Right renal cortex interstitium (tissue), 3 donors: Measurements from ENCODE around the gene VAV3. TPM values are rescaled to one million over a fixed set of nuclear protein-coding genes. Genes with fewer than 3 reads are reported as not detected.
A peak's percentile ranks its signal among the peaks of the same experiment; 100 is the strongest.
"Not testable (repeated sequence)": the region's sequence is repeated elsewhere in the genome, so short reads cannot be mapped to it uniquely, and the experiment has no call there.

Source experiments
- DNase-seq, 3 donors: peaks; one replicate each; pipeline ENCODE4 v3.0.0-alpha.2; 2013; ENCODE audit warnings: low read depth in 3 of 3, low spot score in 2 of 3
- polyA plus RNA-seq, 3 donors: library from polyadenylated mRNA; unstranded; fragments of 120-200 nt; gene quantifications; one replicate each; pipeline ENCODE4 v1.2.1, GENCODE V29; 2013; ENCODE audit not compliant: insufficient read length in 3 of 3

The VAV3 gene
- polyA plus RNA-seq, 3 donors = 154 to 159 (median 158) TPM

DNA sequence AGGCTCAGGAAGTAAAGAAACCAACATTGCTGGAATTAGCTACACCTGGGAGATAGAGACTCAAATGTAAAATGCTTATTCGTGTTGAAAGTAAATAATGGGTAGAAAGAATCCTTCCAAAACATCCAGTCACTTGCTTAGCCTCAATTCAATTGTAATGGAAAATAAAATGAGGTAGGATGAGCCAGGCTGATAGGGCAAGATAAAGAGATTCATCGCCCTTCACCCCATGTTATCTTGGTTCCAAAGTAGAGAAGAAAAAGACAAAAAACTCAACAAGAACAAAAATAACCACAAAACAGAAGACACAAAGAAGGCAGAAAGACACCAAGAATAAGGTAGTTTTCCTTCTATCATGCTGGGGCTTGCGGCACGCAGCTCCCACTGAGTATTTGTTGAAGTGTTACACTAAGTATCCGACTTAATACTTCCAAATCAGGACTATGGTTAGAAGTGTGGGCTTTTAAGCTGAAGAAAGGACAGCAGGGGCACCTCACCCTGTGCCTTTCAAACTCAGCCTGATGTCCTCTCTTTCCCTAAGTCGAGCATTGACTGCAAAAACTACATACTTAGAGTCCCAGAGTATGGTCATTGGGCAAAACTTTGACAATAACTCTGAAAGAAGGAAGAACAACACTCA is 202.1 kb downstream of the VAV3 start:
- DNase-seq = no peak

DNA sequence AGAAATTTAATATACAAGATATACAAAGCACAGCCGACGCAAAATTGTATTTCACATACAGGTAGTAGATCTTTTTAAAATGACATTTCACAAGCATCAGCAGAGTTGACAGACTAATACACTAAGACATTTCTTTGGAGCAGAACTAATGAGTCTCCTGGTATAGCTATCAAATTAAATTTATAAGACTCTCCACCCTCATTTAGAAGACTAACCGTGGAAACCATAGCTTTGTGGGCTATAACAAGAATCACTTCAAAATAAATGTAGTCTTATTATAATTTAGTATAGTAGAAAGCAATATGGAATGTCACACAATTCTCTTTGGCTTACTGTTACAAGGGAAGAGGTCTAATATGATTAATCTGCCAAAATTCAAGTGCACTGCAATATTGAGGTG is 204.9 kb downstream of the VAV3 start:
- no peak for DNase-seq

DNA sequence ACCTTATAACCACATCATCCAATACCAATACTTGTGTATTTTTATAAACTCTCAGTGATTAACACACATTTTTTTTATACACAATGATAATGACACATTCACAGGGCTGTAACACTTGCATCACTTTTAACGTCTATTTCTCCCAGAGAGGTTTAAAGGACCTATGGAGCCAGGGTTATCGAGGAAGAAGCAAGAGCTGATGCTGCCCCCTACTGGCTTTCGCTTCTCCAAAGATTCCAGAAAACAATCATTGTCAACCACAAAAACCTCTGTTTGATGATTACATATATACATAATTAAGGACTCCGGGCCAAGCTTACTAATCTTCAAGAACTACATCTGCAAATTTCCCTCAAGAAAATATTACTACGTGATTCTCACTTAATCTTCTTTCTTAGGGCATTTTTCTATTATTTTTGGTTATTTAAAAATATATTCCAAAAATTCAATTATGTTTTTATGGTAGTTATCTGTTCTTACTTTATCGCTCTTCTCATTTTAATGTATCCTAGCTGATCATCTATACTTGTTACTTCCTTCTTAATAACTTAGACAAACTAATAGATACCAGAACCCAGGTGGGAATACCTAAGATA is 214.5 kb downstream of the VAV3 start:
- DNase-seq = peak in 2 of 3 donors; percentile 31 to 52

DNA sequence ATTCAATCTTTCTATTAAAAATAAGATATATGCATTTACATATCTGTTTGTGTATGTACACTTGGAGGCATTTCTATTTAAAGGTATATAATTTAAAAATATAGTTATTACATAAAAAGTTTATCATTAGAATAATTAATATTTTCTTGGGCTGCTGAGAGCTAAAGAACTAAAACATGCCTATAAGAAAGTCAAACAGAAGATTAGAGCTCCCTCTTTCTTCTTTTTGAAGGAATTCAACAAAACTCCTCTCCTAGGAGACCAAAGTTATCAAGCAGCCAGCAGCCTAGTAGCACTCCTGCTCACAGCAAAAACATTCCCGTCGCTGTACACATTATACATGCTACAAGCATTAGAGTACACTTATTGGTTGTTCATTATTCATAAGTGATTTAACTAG is 216.4 kb downstream of the VAV3 start:
- no peak for DNase-seq

DNA sequence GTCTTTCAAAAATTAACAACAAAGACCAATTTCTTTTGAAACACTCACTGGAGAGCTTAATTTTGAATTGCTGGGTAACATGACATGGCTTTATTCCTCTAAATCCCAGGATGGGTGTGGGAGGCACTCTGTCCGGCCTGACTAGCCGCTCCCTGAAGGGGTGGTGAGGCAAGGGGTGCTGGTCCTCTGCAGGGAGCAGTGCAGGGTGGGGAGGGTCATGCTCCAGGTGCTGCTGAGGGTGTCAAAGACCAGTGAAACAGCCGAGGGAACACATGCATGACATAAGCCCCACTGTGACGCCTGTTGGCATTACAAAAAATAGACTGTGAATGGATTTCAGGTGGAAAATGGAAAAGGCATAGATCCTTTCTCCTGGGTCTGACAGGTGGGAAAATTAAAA is 223.7 kb downstream of the VAV3 start:
- DNase-seq = no peak

DNA sequence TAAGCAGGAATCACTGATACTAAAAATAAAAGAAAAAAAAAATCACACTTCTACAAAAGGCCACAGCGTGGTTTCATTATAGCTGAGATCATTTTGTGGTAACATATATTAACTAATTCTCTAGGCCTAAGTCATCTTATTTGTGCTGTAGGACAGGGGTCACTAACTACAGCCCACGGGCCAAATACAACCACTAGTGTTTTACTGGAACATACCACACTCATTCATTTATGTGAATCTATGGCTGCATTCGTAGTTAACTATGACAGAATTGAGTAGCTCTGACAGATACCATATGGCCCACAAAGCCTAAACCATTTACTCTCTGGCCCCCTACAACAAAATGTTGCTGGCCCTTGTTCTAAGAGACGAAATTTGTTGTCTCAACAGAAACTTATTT is 224.4 kb downstream of the VAV3 start:
- no peak for DNase-seq

DNA sequence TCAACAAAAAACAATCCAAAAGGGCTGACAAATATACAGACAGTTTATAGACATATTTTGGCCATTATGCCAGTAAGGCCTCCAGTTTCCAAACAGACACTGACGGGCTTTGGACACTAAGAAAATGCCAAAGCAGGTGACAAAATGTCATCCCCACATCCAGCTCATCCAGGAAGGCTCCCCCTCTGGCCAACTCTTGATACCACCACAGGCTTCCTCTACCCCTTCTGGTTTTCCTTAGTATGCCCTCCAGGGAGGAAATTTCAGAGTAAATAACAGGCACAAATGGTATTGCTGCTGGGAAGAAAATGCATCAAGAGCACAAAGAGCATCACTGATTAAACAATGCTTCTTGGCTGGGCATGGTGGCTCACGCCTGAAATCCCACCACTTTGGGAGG is 225.3 kb downstream of the VAV3 start:
- DNase-seq = no peak

DNA sequence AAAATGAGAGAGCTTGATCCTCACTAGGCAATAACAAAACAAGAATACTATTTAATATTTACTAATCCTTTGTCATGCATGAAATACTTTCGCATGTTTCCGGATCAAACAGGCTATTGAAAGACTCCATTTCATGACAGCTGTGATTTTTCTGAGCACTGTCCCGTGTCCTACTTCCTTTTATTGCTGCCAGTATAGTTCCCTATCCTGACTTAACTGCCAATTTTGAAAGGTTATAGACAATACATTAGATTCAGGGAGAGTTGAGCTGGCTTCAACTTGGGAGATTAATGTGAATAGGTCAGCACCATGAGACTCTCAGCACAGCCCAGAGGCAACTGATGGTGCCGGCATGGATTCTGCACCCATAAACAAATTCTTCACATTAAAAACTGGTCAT is 225.8 kb downstream of the VAV3 start:
- no peak for DNase-seq

DNA sequence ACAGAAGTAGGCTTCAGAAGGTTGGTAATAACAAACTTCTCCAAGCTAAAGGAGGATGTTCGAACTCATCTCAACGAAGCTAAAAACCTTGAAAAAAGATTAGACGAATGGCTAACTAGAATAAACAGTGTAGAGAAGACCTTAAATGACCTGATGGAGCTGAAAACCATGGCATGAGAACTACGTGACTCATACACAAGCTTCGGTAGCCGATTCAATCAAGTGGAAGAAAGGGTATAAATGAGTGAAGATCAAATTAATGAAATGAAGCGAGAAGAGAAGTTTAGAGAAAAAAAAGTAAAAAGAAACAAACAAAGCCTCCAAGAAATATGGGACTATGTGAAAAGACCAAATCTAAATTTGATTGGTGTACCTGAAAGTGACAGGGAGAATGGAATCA is 231.6 kb downstream of the VAV3 start:
- DNase-seq = not testable (repeated sequence)

DNA sequence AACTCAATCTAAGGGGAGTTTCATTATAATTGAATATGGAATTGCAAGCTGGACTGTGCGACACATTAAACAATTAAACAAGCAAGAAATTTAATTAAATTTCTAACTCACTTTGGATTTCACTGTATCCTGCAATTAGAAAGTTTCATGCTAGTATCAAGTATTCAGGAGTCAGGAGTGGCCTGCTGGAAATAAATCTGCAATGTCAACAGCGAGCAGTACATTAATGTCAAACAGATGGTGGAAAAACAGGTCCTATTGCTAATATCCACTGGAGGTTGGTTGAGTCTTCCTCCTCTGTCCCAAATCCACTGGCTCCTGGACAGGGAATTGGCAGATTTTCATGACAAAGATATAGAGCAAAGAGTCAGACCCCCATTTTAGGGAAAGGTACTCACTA is 237.1 kb downstream of the VAV3 start:
- no peak for DNase-seq

DNA sequence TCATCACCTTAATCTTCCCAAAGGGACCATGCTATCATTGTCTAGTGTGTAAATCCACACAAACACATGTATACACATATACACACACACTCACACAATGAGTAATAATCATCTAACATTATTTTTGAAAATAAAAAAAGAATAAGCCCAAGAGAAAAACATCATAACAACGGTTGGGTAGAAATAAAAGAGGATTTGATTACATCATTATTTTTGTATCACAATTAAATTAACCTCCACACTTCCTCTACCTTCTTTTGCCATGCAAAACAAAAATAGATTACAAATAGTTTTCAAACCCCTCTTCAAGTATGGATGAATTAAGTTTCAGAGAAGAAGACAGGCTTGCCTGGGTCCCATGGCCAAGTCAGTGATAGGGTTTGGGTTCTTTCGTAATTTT is 238.1 kb downstream of the VAV3 start:
- no peak for DNase-seq

DNA sequence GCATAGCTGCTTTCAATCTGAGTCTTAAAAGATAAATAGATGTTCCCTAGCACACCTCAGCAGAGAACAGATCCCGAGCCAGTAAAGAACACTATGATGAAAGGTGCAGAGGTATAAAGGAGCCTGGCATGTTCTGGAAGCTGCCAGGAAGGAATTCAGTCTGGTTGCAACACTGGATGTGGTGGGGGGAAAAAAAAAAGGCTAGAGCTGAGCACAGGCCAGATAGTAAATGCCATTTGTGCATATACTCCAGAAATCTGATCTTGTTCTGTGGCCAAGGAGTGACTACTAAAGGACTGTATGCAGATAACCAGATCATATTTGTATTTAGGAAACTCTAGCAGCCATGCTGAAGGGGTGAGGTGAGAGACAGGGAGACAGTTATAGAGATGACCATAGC is 240.3 kb downstream of the VAV3 start:
- DNase-seq = no peak

DNA sequence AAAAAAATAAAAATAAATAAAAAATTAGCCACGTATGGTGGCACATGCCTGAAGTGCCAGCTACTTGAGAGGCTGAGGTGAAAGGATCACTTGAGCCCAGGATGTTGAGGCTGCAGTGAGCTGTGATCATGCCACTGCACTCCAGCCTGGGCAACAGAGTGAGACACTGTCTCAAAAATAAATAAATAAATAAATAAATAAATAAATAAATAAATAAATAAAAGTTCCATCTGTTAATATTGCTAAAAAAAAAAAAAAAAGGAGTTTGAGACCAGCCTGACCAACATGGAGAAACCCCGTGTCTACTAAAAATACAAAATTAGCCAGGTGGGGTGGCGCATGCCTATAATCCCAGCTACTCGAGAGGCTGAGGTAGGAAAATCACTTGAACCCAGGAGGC is 244.8 kb downstream of the VAV3 start:
- DNase-seq = not testable (repeated sequence)

DNA sequence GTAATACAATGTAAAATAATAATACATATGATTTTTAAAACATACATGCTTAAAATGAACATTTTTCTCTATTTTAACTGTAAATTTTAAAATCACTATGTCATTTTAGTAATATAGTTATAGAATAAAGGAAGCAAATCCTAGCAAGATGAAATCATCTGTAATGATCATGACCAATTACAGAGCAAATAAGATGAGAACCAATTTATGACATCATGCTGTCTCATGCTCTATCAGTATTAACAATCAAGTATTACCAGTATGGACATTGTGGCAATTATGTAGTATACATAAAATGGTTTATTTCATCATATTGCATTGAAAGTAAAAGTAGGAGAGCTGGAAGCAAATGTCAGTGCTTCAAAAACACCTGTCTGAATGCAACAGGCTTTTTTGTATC is 255.0 kb downstream of the VAV3 start:
- DNase-seq = no peak

DNA sequence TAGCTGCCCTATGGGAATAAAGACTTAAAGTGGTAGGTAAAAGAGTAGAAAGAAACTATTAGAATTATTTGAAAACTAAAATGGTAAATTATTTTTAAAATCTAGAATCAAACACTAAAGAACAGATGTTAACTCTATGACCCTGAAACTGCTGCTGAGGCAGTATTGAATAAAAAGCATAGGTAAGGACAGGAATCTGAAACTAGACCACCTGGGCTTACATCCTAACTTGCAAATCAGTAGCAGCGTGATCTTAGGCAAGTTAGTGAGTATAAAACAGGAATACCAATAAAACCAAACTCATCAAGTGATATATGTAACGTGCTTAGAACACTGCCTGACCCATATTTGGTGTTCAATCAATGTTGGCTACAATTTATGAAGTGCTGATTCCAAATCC is 257.9 kb downstream of the VAV3 start:
- DNase-seq = no peak

DNA sequence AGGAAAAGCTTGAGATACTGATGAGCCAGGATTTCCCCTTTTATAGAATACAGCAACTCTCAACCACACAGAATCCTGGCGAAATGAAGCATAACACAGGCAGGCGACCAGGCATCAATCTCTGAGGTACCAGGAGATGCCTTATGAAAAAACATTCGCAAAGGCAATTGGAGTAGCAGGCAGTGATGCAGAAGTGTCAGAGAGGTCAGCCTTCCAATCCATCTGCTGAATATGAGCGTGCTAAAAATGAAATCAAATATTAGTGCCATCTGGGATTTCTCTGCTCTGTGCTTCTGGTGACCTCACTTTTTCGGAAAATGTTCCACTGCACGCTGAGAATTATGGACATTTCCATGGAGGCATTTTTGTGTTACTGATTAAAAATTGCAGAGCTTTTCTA is 258.8 kb downstream of the VAV3 start:
- no peak for DNase-seq

DNA sequence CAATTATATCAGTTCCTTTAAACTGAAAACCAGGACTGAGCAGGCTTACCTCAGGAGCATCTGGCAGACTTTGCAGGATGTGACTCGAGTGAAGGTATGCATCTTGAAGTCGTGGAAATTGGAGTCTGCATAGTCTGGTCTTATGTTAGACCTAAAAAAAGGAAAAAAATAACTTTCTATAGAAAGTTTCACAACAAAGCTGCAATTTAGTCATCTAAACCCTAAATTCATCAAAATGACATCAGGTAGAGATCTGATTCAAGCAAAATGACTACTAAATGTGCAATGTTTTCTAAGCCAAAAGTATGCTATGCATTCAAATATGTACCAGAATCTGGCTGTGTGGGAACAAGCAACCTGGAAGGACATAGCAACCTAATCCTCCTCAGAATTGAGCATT is 260.1 kb downstream of the VAV3 start:
- no peak for DNase-seq

DNA sequence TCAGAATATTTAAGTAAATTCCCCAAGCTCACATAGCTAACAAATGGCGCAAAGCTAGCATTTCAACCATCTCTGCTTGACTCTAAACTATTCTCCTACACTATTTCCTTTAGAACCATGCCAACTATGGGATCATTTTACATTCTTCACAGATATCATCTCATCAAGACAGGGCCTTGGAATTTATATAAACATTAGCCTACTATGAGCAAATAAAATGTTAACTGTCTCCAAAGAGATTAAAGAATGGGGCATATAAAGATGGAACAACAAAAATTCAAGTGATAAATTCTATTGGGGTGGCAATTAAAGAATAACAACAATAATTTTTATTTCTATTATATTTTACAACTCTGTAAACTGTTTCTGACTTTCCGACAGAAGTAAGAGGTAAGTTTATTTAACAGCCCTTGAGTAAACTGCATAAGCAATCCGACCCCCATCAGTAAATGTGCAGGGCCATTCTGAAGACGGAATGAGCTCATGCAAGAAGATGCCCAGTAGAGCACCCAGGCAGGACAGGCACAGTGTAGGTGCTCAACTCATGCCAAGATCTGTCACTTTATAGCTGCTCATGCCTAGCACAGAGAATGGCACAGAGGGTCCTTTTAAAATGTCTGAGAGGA is 261.9 kb downstream of the VAV3 start:
- no peak for DNase-seq

DNA sequence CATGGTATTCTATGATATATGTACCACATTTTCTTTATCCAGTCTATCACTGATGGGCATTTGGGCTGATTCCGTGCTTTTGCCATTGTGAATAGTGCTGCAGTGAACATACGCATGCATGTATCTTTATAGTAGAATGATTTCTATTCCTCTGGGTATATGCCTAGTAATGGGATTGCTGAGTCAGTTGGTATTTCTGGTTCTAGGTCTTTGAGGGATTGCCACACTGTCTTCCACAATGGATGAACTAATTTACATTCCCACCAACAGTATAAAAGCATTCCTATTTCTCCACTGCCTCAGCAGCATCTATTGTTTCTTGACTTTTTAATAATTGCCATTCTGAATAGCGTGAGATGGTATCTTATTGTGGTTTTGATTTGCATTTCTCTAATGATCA is 264.3 kb downstream of the VAV3 start:
- not testable (repeated sequence) for DNase-seq

DNA sequence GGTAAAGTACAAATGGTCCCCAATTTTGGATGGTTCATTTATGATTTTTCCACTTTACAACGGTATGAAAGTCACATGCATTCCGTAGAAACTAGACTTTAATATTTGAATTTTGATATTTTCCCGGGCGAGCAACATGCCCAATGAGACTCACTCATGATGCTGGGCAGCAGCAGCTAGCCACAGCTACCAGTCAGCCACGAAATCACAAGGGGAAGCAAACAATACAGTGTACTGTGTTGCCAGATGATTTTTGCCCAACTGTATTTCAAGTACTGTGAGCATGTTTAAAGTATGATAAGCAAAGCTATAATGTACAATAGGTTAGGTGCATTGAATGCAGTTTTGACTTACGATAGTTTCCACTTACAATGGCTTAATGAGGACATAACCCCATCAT is 266.8 kb downstream of the VAV3 start:
- DNase-seq = no peak

DNA sequence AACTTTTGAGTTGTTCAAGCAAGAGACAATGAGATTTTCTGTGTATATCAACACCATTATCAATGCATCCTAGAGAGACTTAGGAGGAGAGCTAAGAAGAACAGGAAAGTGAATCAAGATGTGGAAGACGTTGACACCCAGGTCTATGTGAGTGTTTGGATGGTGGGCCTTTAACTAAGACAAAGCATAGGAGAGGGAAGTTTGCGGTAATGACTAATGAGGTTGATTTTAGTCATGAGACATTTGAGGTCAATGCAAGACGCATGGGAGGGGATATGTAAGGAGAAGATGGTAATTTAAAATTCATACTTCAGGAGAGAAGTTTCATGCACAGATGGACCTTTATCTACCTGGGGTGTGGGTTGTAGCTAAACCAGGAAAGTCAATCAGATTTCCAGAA is 269.6 kb downstream of the VAV3 start:
- no peak for DNase-seq

DNA sequence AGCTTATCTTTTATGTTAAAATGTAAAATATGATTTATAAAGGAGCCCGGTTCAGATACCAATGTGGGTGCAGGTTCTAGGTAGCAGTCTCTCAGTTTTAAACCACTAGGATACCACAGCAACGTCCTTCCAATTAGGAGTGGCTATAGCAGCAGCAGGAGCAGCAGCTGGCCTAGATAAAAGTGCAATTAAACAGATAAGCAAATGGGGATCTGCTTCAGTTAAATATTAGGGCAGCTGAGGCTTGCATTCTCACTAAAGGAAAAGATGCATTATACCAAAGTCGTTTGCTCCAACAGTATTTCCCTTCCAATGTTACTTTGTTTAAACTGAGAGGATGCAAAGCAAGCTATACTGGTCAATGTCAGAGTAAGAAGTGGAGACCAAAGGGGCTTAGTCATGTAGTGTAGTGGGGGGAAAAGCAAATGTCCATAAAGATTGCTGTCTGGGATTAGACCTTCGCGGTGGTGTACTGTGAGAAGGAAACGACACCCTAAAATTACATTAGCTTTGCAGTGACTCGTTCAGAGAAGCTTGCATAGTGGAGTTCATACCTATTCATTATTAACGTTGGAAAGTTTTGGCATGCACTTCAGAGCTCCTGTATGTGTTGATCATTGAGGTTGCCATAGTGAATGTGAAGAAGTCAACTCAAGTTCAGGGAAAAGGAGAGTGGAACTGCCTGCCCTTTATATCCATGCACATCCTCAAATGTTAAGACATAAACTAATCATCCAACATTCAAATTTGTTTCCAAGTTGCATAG is 272.2 kb downstream of the VAV3 start:
- no peak for DNase-seq
